22Rv1 (cell line): ENCODE data around the gene AKAP12.
"Not testable (repeated sequence)": the region's sequence is repeated elsewhere in the genome, so short reads cannot be mapped to it uniquely, and the experiment has no call there.

Source experiments
- H3K27ac ChIP-seq: fragments of 450-650 bp; 2 replicates; pipeline ENCODE4 v1.5.1; 2017
- CTCF ChIP-seq: fragments of 450-650 bp; IDR thresholded peaks from 2 replicates; pipeline ENCODE4 v1.5.1; 2017; ENCODE audit warnings: mild to moderate bottlenecking
- ZFX ChIP-seq: fragments of 450-650 bp; IDR thresholded peaks from 2 replicates; pipeline ENCODE4 v1.6.1; 2017; ENCODE audit warnings: antibody characterized with exemption, borderline replicate concordance

AKAP12 gene

DNA sequence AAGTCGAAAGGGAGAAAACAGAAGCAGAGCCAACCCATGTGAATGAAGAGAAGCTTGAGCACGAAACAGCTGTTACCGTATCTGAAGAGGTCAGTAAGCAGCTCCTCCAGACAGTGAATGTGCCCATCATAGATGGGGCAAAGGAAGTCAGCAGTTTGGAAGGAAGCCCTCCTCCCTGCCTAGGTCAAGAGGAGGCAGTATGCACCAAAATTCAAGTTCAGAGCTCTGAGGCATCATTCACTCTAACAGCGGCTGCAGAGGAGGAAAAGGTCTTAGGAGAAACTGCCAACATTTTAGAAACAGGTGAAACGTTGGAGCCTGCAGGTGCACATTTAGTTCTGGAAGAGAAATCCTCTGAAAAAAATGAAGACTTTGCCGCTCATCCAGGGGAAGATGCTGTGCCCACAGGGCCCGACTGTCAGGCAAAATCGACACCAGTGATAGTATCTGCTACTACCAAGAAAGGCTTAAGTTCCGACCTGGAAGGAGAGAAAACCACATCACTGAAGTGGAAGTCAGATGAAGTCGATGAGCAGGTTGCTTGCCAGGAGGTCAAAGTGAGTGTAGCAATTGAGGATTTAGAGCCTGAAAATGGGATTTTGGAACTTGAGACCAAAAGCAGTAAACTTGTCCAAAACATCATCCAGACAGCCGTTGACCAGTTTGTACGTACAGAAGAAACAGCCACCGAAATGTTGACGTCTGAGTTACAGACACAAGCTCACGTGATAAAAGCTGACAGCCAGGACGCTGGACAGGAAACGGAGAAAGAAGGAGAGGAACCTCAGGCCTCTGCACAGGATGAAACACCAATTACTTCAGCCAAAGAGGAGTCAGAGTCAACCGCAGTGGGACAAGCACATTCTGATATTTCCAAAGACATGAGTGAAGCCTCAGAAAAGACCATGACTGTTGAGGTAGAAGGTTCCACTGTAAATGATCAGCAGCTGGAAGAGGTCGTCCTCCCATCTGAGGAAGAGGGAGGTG is 112.9 kb downstream of the AKAP12 start:
- TF ChIP-seq ZFX (no peak), CTCF (no peak)
- no peak overlapping the region for H3K27ac ChIP-seq

GRCh38 chr6:151353795-151354194 is 114.0 kb downstream of the AKAP12 start:
- no peak for TF ChIP-seq CTCF
- TF ChIP-seq ZFX: no peak

GRCh38 chr6:151356983-151357382 is 117.2 kb downstream of the AKAP12 start:
- not testable (repeated sequence) for H3K27ac ChIP-seq

More at GRCh38 chr6:151353795-151354194, 114.0 kb downstream of the AKAP12 start:
- no peak overlapping the region for H3K27ac ChIP-seq

GRCh38 chr6:151357758-151358436 is 118.1 kb downstream of the AKAP12 start:
- TF ChIP-seq CTCF (no peak), ZFX (no peak)
- H3K27ac ChIP-seq: no peak overlapping the region

- no peak overlapping the region for H3K27ac ChIP-seq
- TF ChIP-seq ZFX (no peak), CTCF (no peak)
Measured at GRCh38 chr6:151358475-151358874, 118.7 kb downstream of the AKAP12 start.

GRCh38 chr6:151359486-151359885 is 119.7 kb downstream of the AKAP12 start:
- TF ChIP-seq ZFX: no peak
- TF ChIP-seq CTCF: no peak
- H3K27ac ChIP-seq: no peak overlapping the region

- TF ChIP-seq CTCF: no peak
- TF ChIP-seq ZFX: no peak
- H3K27ac ChIP-seq: no peak overlapping the region
Measured at GRCh38 chr6:151365233-151365632, 125.5 kb downstream of the AKAP12 start.
